HCT116 (cell line): ENCODE results near the gene ADK.

Source experiments
- EZH2phosphoT487 ChIP-seq: fragments of 200-600 bp; IDR thresholded peaks from 2 replicates; pipeline ENCODE4 v1.6.1; 2018; ENCODE audit warnings: antibody characterized with exemption, borderline replicate concordance
- POLR2A ChIP-seq: IDR thresholded peaks from 2 replicates; pipeline ENCODE4 v1.7.0; 2011; ENCODE audit warnings: borderline replicate concordance; ENCODE audit not compliant: insufficient read depth, insufficient read length; ENCODE audit errors: extremely low read depth

GRCh38 chr10:74206746-74207145, 55.7 kb downstream of the ADK start:
- TF ChIP-seq POLR2A, result no peak
- no peak for TF ChIP-seq EZH2phosphoT487
